ENCODE results near the gene SMOC1. TPM values are rescaled to one million over a fixed set of nuclear protein-coding genes. Genes with fewer than 3 reads are reported as not detected.

Gene SMOC1
- total RNA-seq, 2 donors from 2014 or later: 5.3 to 14.0 TPM

DNA sequence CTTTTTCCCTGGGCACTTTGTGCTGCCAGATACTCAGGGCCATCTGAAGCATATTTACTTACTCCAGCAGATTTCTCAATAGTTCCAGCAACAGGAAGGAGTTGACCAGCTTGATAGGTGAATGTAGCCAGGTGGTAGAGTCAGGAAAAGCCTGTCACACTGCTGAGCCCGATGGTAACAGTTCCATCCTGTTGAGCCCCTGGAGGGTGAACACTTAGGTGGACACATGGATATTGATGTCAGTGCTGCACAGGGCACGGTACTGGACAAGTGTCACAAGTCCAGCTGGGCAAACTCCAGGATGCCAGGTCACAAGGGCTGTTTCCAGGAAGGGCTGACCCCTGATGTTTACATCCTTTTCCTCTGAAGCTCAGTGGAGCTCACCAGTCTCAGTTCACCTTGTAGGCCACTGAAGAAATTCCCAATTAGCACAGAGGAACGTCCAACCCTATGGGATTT, 2.3 kb upstream of the SMOC1 start:
- DNase-seq: peak in 3 of 4 donors; percentile 6 to 66 (median 59)
- intact Hi-C loops (cut with DNase I): no loop called here
- Histone ChIP-seq H3K27ac (peak overlapping the region in 2 of 4 donors; percentile 8 to 78), H3K4me1 (peaks cover 30% of the 10 kb centered on the region), H3K9me3 (no peaks in the 10 kb centered on the region), H3K27me3 (no peaks in the 10 kb centered on the region), H3K4me3 (no peak overlapping the region), H3K36me3 (replicated peaks in 1 of 2; ENCODE audit: insufficient read depth in 1 of 2, low read depth in 2 of 2) (no peaks in the 10 kb centered on the region)
- peak; percentile 49 for ATAC-seq
- TF ChIP-seq, protein P1, sequence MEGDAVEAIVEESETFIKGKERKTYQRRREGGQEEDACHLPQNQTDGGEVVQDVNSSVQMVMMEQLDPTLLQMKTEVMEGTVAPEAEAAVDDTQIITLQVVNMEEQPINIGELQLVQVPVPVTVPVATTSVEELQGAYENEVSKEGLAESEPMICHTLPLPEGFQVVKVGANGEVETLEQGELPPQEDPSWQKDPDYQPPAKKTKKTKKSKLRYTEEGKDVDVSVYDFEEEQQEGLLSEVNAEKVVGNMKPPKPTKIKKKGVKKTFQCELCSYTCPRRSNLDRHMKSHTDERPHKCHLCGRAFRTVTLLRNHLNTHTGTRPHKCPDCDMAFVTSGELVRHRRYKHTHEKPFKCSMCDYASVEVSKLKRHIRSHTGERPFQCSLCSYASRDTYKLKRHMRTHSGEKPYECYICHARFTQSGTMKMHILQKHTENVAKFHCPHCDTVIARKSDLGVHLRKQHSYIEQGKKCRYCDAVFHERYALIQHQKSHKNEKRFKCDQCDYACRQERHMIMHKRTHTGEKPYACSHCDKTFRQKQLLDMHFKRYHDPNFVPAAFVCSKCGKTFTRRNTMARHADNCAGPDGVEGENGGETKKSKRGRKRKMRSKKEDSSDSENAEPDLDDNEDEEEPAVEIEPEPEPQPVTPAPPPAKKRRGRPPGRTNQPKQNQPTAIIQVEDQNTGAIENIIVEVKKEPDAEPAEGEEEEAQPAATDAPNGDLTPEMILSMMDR (IDR thresholded peaks at IDR 0.05): peak in 1 of 7 experiments; percentile 18
- TF ChIP-seq POLR2A (IDR thresholded peaks at IDR 0.05): no peak
- WGBS, 2 donors: 17 to 28% methylated on average over 2 to 3 of the region's 3 CpGs

GRCh38 chr14:69877492-69877891, 1.7 kb upstream of the SMOC1 start:
- Histone ChIP-seq H3K9me3 (no peaks in the 10 kb centered on the region), H3K27ac (peak overlapping the region in 2 of 4 donors; percentile 8 to 78), H3K4me1 (peaks cover 30% of the 10 kb centered on the region), H3K4me3 (no peak overlapping the region), H3K27me3 (no peaks in the 10 kb centered on the region), H3K36me3 (replicated peaks in 1 of 2; ENCODE audit: insufficient read depth in 1 of 2, low read depth in 2 of 2) (no peaks in the 10 kb centered on the region)
- WGBS, 2 donors: 34 to 37% methylated on average over 2 of the region's 2 CpGs
- intact Hi-C loops (cut with DNase I): no loop called here
- ATAC-seq: peak; percentile 24
- TF ChIP-seq, protein P1 (IDR thresholded peaks at IDR 0.05): peak; percentile 20 to 57 (median 44)
- TF ChIP-seq POLR2A (IDR thresholded peaks at IDR 0.05): no peak
- DNase-seq: peak in 1 of 4 donors; percentile 14

DNA sequence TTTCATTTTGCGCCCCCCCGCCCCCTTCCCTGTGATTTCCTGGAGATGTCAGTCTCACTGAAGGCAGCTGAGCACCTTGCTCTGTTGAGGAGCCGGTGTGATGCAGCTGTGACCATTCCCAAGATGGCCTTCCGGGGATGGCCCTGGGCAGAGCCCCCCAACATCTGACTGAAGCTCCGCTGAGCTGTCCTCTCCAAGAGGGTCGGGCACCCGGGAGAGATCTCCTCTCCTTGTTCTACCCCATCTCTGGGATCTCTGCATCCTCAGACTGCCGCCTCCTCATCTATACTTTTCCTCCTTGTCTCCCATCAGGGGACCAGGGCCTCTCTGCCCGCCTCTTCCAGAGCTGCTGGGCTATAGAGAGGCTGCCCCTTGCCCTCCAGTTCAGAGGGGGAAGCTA, 965 bp upstream of the SMOC1 start:
- Histone ChIP-seq H3K36me3 (replicated peaks in 1 of 2; ENCODE audit: insufficient read depth in 1 of 2, low read depth in 2 of 2) (no peaks in the 10 kb centered on the region), H3K9me3 (no peaks in the 10 kb centered on the region), H3K27me3 (no peaks in the 10 kb centered on the region), H3K4me3 (no peak overlapping the region), H3K27ac (no peak overlapping the region), H3K4me1 (peaks cover 30% of the 10 kb centered on the region)
- ATAC-seq (no peak), DNase-seq (no peak)
- no peak for TF ChIP-seq POLR2A (IDR thresholded peaks at IDR 0.05)
- TF ChIP-seq, protein P1 (IDR thresholded peaks at IDR 0.05): no peak
- intact Hi-C loops (cut with DNase I): no loop called here
- 70 to 88% methylated on average over 6 to 8 of the region's 9 CpGs for whole genome bisulfite sequencing, 2 donors

DNA sequence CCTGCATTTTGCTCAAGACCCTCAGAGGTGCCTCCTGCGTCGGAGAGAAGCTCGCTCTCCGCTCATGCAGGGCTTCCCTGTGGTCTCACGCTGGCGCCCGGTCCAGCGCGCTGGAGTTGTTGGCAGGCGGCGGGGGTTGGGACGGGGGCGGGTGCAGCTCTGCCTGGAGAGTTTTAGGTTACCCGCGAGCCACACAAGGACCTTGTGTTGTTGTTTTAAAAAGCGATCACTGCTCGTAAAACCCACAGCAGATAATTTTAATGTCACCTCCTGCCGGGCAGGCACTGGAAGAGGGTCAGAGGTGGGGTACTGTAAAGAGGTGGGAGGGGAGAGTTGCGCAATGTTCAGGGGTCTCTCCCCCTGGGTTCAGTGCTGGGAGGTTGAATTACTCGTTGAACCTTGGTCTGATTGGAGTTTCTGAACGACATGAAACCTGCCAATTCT, 850 bp downstream of the SMOC1 start:
- Histone ChIP-seq H3K4me3 (peak overlapping the region in 1 of 2 donors; percentile 1), H3K36me3 (replicated peaks in 1 of 2; ENCODE audit: insufficient read depth in 1 of 2, low read depth in 2 of 2) (no peaks in the 10 kb centered on the region), H3K9me3 (no peaks in the 10 kb centered on the region), H3K27me3 (no peaks in the 10 kb centered on the region), H3K4me1 (peaks cover 30% of the 10 kb centered on the region), H3K27ac (no peak overlapping the region)
- ATAC-seq: no peak
- peak in 1 of 4 donors; percentile 37 for DNase-seq
- 4 to 5% methylated on average over 21 of the region's 21 CpGs for WGBS, 2 donors
- intact Hi-C loops (cut with DNase I): no loop called here
- TF ChIP-seq, protein P1 (IDR thresholded peaks at IDR 0.05): no peak
- no peak for TF ChIP-seq POLR2A (IDR thresholded peaks at IDR 0.05)

DNA sequence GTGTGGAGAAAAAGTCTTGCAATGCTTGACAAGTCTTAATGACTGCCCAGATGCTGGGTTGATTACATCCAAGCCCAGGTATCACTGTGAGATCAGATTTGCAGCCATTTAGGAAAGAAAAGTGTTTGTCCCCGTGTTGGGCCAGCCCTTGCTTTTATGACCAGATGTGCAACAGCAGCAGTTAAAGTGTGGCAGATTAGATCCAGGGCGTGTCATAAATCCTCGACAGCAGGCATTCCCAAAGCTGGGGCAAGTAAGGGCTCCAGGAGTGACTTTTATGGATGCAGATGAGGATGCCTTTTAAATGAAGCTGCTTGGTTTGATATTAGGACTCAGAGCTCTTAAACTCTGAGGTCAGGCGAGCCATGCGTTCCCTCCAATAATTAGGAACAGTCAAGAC, 1.7 kb downstream of the SMOC1 start:
- Histone ChIP-seq H3K27me3 (no peaks in the 10 kb centered on the region), H3K4me3 (no peak overlapping the region), H3K4me1 (peaks cover 30% of the 10 kb centered on the region), H3K36me3 (replicated peaks in 1 of 2; ENCODE audit: insufficient read depth in 1 of 2, low read depth in 2 of 2) (no peaks in the 10 kb centered on the region), H3K9me3 (no peaks in the 10 kb centered on the region), H3K27ac (no peak overlapping the region)
- ATAC-seq: no peak
- WGBS, 2 donors: 64 to 76% methylated on average over 5 of the region's 5 CpGs
- intact Hi-C loops (cut with DNase I): no loop called here
- no peak for DNase-seq
- TF ChIP-seq, protein P1 (IDR thresholded peaks at IDR 0.05): no peak
- TF ChIP-seq POLR2A (IDR thresholded peaks at IDR 0.05): no peak

Measured in body of pancreas (tissue), 4 donors.